ACHN (cell line): ENCODE measurements around the gene RTKN.

Source experiments
- DNase-seq: peaks from one replicate; pipeline ENCODE4 v3.0.0-alpha.2; 2015
- in situ Hi-C: cut with HindIII; loops from 2 replicates; pipeline ENCODE4 v1.10.0; 2017; ENCODE audit warnings: low sequenced_read_pairs, low pct_ligation_motif_present, low pct_unique_long_range_greater_than_20kb

RTKN gene

DNA sequence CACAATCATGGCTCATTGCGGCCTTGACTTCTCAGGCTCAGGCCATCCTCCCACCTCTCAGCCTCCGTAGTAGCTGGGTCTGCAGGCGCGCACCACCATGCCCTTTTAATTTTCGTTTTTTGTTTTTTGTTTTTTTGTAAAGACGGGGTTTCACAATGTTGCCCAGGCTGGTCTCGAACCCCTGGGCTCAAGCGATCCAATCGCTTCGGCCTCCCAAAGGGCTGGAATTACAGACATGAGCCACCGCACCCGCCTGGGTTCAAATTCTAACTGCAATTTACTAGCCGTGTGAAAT lies 49.3 kb downstream of the RTKN start:
- in situ Hi-C loops: no loop called here
- DNase-seq: no peak

DNA sequence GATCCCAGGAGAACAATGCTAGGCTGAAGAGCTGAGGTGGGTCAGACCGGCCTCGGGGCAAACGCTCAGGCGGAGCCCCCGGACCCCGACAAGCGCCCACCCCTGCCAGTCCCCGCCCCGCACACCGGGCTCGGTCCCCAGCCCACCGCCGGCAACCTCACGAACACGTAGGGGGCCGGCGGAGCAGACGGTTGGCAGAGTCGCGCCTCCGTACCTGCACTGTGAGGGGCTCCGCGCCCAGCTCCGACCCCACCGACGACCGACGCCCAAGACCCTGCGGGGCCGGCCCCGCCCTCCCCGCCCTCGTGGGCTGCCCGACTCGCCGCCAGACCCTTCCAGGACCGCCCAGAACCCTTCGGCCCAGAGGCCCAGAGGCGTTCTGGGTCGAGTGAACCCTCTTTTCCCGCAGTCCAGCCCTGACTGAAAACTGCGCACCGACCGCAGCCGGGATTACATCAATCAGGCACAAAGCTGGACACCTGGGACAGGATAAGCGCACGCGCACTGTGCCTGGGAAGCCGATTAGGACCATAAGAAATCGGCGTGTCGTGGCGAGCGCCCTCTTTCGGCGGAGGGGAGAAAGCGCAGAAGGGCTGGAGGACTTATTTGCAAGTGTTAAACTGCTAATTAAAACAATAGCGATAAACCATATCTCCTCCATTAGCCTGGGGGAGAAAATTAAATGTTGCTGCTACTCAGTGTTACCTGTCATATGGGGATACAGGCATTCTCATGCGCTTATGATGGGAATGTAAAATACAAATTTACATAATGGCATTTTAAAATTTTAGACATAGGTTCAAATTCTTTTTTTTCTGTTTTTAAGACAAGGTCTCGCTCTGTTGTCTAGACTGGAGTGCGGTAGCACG lies 49.9 kb downstream of the RTKN start:
- in situ Hi-C loops: no loop called here
- DNase-seq: peak; percentile 91

DNA sequence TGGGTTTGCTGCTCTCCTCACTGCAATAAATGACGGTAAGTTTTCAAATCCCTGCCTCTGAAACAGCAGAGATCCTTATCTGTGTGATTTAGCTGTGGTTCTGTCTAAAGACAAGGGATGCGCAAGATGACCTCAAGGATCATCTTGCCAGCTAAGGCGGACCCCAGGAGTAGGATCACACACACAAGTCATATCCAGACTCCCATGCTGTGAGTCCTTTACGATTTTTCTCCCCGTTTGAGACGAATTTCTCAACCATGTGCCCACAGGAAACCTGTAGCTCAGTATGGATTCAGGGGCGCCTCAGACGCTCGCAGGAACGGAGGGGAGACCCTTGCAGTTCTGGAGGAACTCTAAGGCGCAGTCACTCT lies 50.5 kb downstream of the RTKN start:
- peak; percentile 25 for DNase-seq
- in situ Hi-C loops: no loop called here

GRCh38 chr2:74390606-74391005 lies 51.1 kb downstream of the RTKN start:
- no peak for DNase-seq
- in situ Hi-C loops: no loop called here

GRCh38 chr2:74387346-74387745 lies 54.4 kb downstream of the RTKN start:
- in situ Hi-C loops: no loop called here
- DNase-seq: no peak

- DNase-seq: no peak
- in situ Hi-C loops: no loop called here
Observed at GRCh38 chr2:74385396-74385795, 56.3 kb downstream of the RTKN start.

GRCh38 chr2:74384051-74384450 lies 57.7 kb downstream of the RTKN start:
- DNase-seq: no peak
- in situ Hi-C loops: no loop called here

- no peak for DNase-seq
- in situ Hi-C loops: no loop called here
Observed at GRCh38 chr2:74383254-74383653, 58.5 kb downstream of the RTKN start.

DNA sequence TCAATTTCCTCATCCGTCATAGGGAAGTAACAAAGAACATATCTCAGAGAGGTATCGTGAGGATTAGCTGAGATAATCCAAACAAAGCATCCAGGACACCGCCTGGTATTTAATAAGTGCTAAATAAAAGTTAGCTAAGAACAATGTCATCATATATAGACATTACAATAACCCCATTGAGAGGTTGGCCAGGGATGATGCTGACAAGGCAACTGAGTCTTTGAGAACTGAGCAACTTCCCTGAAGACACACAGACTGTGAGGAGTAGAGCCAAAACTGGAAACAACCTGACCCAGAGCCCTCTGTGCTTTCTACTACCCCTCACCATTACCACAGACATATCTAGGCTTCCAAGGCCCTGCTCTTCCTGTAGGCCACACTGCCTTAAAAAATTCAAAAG lies 60.0 kb downstream of the RTKN start:
- DNase-seq: no peak
- in situ Hi-C loops: no loop called here

DNA sequence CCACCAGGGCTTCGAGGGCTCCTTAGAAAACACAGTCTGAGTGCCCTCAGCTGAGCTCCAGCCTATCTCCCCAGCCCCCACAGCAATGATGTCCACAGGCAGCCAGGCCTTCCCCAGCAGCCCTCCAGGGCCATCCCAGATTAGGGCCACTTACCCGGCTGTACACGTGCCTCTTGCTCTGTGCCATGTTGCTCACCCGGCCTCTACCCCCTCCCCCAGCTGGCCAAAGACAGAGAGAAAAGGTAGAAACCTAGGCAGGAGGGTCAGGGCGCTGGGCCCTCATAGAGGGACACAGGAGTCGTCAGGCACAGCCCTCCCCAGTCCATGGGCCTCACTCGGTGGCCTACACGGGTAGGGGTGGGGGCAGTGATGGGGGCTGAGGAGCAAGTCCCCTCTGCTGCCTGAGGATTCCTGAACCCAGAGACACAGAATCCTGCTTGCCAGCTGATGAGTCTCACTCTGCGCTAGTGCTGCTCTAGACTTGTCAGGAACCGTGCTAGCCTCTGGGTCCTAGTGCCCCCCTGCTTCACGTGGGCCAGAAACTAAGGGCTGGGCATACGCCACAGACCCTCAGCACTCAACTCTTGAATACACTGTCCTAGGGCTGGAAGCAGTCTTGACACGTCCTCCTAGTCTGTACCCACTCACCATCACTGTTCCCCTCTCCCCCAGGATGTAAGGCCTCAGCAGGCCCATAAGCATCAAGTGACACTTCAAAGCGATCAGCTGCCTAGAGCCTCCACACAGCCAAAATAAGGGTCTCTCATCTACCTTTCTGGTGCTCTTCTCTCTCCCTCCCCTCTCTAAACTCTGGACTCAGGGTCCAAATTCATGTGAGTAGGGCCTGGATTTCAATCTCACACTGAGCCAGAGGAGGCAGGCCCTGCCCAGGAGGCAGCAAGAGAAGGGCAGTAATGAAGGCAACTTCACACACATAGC lies 61.6 kb downstream of the RTKN start, which contains the start of gene DCTN1:
DCTN1 (minus strand) TSS at position 461 of the 939 bp plus-strand sequence; CDS start at position 187, 274 bp downstream.
- DNase-seq: peak; percentile 43
- in situ Hi-C loops: no loop called here

DNA sequence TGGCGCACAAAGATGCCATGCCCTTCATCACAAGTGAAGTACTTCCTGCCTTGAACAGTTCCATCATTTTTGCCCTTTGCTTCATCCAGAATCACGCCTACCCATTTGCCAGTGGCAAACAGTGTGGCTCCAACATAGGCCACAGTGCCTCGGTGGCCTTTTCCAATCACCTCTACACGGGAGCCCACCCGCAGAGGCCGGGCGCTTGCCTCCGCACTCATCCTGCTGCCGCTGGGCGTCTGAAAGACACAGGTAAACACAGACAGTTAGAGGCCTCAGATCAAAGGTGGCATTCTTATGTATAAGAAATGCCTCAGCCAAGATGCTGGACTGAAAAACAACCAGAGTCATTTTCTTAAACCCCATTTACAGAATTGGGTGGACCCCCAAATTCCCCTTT lies 63.7 kb downstream of the RTKN start:
- DNase-seq: no peak
- in situ Hi-C loops: no loop called here

DNA sequence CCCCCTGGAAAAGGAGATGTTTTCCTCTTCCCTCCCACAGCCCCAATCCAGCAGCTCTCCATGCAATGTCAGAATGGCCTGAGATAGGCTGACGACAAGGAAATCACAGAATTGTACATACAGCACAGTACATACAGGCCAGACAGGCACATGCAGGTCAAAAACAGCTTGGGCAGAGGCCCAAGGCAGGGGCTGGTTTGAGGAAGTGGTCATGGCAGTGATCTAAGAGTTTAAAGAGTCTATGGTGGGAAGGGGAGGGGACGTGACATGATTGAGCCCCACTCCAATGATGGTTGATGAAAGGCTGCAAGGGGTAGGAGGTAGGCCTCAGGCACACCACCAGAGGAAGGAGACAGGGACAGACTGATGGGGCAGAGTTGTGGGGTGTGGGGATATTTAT lies 65.9 kb downstream of the RTKN start:
- no peak for DNase-seq
- in situ Hi-C loops: no loop called here
